ENCODE data around the gene ABCC4. TPM values are rescaled to one million over a fixed set of nuclear protein-coding genes. Genes with fewer than 3 reads are reported as not detected.

The ABCC4 gene
- total RNA-seq, 1 donor from 2014 or later = 33.4 TPM

DNA sequence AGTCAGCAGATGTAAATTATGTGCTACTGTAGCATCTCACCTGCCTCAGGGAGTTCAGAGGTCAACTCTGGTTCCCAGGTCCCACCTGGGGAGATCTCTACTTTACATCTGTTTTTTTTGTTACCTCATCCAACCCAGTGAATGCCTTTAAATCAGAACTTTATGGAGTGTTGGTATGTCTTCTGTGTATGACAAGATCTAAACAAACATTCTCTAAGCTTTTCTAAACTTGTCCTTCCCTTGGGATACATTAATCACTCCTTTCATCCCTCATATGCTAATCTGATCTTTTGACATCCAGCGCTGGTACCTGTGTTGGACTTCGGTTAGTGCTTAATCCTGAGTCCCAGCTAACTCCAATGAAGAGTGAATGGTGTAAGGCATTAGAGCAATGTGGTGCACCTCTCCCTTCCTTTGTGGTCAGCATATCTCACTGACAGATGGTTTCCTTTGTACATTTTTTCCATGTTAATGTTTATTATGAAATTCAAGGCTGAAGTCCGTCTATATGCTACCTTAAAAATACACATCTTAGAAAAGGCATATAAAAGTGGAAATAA lies 213.4 kb downstream of the ABCC4 start:
- no peak overlapping the region for H3K4me3 ChIP-seq (ENCODE audit: low read depth, low read length)
- TF ChIP-seq CTCF (conservative IDR thresholded peaks at IDR 0.05; ENCODE audit: low read depth, low read length) = no peak
- no peak for DNase-seq (ENCODE audit: low read depth)

GRCh38 chr13:95086761-95087160 lies 214.5 kb downstream of the ABCC4 start:
- TF ChIP-seq CTCF (conservative IDR thresholded peaks at IDR 0.05; ENCODE audit: low read depth, low read length) = no peak
- no peak for DNase-seq (ENCODE audit: low read depth)
- H3K4me3 ChIP-seq (ENCODE audit: low read depth, low read length) = no peak overlapping the region

DNA sequence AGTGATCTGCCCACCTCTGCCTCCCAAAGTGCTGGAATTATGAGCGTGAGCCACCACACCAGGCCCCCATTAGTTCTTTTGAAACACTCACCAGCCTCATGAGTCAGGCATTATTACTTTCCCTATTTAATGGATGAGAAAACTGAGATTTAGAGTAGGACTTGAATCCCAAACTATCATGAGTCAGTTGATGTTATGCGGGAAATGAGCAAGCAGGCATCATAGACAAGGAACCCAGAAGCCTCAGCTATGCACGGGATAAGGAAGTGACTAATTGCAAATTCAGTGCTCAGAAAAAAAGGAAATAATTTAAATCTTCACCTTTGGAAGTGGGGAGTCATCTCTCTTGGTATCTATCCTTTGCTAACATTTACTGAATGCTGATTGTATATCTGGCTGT lies 217.5 kb downstream of the ABCC4 start:
- H3K4me3 ChIP-seq (ENCODE audit: low read depth, low read length) = no peak overlapping the region
- TF ChIP-seq CTCF (conservative IDR thresholded peaks at IDR 0.05; ENCODE audit: low read depth, low read length) = no peak
- DNase-seq (ENCODE audit: low read depth) = peak; percentile 40

DNA sequence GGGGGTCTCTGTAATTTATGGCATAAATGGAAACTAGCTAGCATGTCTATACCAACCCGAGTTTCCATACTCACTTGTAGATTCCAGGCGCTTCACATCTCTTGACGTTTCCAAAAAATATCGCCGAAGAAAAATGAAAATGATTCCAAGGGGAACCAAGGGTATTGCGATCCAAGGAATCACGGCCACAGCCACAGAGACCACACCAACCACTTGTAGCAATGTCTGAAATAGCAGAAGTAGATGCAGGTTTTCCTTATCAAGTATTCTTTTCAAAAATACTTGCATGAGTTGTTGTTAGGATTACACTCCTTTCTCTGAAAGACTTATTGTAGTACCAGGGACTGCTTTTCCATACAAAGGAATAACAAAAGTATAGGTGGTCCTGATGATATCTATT lies 218.2 kb downstream of the ABCC4 start:
- no peak for DNase-seq (ENCODE audit: low read depth)
- no peak for TF ChIP-seq CTCF (conservative IDR thresholded peaks at IDR 0.05; ENCODE audit: low read depth, low read length)

DNA sequence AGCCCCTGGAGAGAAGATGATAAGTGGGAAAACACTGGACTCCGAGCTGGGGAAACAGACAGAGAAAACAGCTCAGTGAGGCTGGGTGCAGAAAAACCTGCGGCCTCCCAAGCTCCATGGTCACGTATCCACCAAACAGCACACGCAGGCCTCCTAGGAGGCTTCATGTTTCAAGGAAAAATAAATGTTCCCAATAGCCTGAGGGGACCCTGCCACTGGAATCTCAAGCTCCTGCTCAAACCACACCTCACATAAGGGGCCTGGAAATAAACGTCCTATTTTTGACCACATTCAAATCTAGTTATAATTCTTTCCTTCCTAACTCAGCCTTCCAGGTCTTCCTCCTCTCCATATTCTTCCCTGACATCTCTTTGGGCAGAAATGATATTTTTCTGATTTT lies 225.7 kb downstream of the ABCC4 start:
- no peak overlapping the region for H3K4me3 ChIP-seq (ENCODE audit: low read depth, low read length)
- DNase-seq (ENCODE audit: low read depth) = no peak
- no peak for TF ChIP-seq CTCF (conservative IDR thresholded peaks at IDR 0.05; ENCODE audit: low read depth, low read length)

More for the DNA sequence above, 218.2 kb downstream of the ABCC4 start:
- H3K4me3 ChIP-seq (ENCODE audit: low read depth, low read length) = no peak overlapping the region

GRCh38 chr13:95074820-95075219 lies 226.4 kb downstream of the ABCC4 start:
- no peak overlapping the region for H3K4me3 ChIP-seq (ENCODE audit: low read depth, low read length)
- TF ChIP-seq CTCF (conservative IDR thresholded peaks at IDR 0.05; ENCODE audit: low read depth, low read length) = no peak
- DNase-seq (ENCODE audit: low read depth) = no peak

- no peak overlapping the region for H3K4me3 ChIP-seq (ENCODE audit: low read depth, low read length)
- TF ChIP-seq CTCF (conservative IDR thresholded peaks at IDR 0.05; ENCODE audit: low read depth, low read length) = no peak
- DNase-seq (ENCODE audit: low read depth) = no peak
Observed at GRCh38 chr13:95073747-95074311, 227.4 kb downstream of the ABCC4 start.
